Lower lobe of right lung (tissue), 2 donors: ENCODE data around the gene GABRR1. TPM values are rescaled to one million over a fixed set of nuclear protein-coding genes. Genes with fewer than 3 reads are reported as not detected.

Experiments
- ATAC-seq, 2 donors: fragments of 200-7000 bp; cut with Tn5 transposase; one replicate each; pipeline ENCODE4 v1.9.1; 2020 to 2022; ENCODE audit warnings: mild to moderate bottlenecking in 2 of 2, moderate library complexity in 2 of 2
- DNase-seq: peaks from one replicate; pipeline ENCODE4 v3.0.0-alpha.2; 2020
- H3K27ac ChIP-seq: fragments of 200-600 bp; one replicate; pipeline ENCODE4 v1.8.0; 2022
- H3K27me3 ChIP-seq: fragments of 200-600 bp; one replicate; pipeline ENCODE4 v1.8.0; 2022; ENCODE audit warnings: low read depth
- H3K36me3 ChIP-seq: fragments of 200-600 bp; one replicate; pipeline ENCODE4 v1.8.0; 2022; ENCODE audit warnings: mild to moderate bottlenecking
- H3K4me1 ChIP-seq: fragments of 200-600 bp; one replicate; pipeline ENCODE4 v1.8.0; 2022
- H3K4me3 ChIP-seq: fragments of 200-600 bp; one replicate; pipeline ENCODE4 v1.8.0; 2022; ENCODE audit warnings: mild to moderate bottlenecking
- H3K9me3 ChIP-seq: fragments of 200-600 bp; one replicate; pipeline ENCODE4 v1.8.0; 2022
- intact Hi-C: fragments of 100-400 bp; cut with DNase I; formaldehyde crosslinking; loops from one replicate; pipeline ENCODE4 v1.11.0; 2022
- total RNA-seq: library from RNA; stranded (reverse); fragmentation: NEBNext Ultra II Directional; extraction: Animal tissue kit (Norgen Biotek cat#: 25700); gene quantifications from one replicate; pipeline ENCODE4 v1.2.1, GENCODE V29; 2021
- TF ChIP-seq, protein P1 (sequence below): fragments of 200-600 bp; IDR thresholded peaks from one replicate; pipeline ENCODE4 v1.8.0; 2022; ENCODE audit warnings: antibody characterized with exemption, mild to moderate bottlenecking
- donor health status: DM: no; HTN: yes; CAD: no; lungs with severe emphysema.

Gene GABRR1
- total RNA-seq, 1 donor from 2014 or later = not detected

DNA sequence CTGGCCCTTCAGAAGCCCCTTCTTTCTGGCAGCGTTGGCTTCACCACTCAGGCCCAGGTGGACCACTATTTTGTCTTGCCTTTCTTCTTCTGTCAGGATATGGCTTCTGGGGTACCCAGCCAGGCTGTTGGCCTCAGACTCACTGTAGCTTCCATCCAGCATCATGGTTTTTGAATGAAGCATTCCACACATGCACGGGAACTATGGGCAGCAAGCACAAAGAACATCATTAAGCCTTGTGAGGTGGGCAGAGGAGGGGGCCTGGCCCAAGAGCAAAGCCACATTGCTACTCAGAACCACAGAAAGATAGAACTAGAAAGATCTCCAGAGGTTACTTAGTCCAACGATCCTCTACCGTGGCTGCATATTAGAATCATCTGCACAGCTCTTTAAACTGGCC is 40.6 kb upstream of the GABRR1 start:
- TF ChIP-seq, protein P1, sequence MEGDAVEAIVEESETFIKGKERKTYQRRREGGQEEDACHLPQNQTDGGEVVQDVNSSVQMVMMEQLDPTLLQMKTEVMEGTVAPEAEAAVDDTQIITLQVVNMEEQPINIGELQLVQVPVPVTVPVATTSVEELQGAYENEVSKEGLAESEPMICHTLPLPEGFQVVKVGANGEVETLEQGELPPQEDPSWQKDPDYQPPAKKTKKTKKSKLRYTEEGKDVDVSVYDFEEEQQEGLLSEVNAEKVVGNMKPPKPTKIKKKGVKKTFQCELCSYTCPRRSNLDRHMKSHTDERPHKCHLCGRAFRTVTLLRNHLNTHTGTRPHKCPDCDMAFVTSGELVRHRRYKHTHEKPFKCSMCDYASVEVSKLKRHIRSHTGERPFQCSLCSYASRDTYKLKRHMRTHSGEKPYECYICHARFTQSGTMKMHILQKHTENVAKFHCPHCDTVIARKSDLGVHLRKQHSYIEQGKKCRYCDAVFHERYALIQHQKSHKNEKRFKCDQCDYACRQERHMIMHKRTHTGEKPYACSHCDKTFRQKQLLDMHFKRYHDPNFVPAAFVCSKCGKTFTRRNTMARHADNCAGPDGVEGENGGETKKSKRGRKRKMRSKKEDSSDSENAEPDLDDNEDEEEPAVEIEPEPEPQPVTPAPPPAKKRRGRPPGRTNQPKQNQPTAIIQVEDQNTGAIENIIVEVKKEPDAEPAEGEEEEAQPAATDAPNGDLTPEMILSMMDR = no peak
- intact Hi-C loops = no loop called here
- H3K4me1 ChIP-seq = no peaks in the 10 kb centered on the region
- no peaks in the 10 kb centered on the region for H3K36me3 ChIP-seq
- no peak overlapping the region for H3K4me3 ChIP-seq
- H3K27me3 ChIP-seq = no peaks in the 10 kb centered on the region
- ATAC-seq (no peak), DNase-seq (no peak)
- no peak overlapping the region for H3K27ac ChIP-seq
- H3K9me3 ChIP-seq = no peaks in the 10 kb centered on the region

DNA sequence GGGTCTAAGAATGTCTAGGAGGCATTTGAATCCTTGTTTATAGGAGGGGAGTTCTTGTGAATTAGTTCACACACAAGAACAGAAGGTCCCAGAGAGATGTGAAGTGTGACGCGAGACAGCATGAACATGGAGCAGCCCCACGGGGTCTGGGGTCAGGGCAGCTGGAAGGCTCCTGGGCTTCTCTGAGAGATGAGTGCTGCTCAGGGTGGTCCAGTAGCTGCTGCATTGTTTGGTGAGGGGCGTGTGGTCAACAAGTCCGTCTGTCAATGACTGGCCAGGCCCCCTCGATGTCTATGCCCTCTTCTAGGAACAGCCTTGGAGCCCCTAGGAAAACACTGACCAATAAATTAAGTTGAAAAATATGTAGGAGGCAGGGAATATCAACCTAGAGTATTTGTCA is 40.2 kb upstream of the GABRR1 start:
- no peaks in the 10 kb centered on the region for H3K36me3 ChIP-seq
- ATAC-seq (no peak), DNase-seq (no peak)
- H3K4me1 ChIP-seq = no peaks in the 10 kb centered on the region
- intact Hi-C loops = no loop called here
- no peak overlapping the region for H3K4me3 ChIP-seq
- H3K27me3 ChIP-seq = no peaks in the 10 kb centered on the region
- no peaks in the 10 kb centered on the region for H3K9me3 ChIP-seq
- H3K27ac ChIP-seq = no peak overlapping the region
- TF ChIP-seq, protein P1 = no peak

DNA sequence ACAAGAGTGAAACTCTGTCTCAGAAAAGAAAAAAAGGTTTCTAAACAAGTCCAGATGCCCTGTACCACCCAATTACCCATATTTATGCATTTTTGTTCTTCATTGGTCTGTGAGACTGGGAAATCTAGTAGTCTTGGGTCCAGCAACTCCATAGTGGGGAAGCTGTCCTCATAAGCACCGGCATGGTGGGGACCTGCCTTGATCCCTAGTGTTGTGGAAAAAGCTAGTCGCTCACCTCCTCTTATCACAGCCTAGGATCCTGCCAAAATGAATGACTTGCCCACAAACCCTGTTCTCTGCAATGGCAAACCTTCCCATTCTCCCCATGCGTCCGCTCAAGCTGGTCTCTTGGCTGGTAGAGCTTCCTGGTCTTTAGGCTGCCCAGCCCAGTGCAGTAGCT is 38.3 kb upstream of the GABRR1 start:
- Histone ChIP-seq H3K4me3 (no peak overlapping the region), H3K36me3 (no peaks in the 10 kb centered on the region), H3K27me3 (no peaks in the 10 kb centered on the region), H3K27ac (no peak overlapping the region), H3K4me1 (no peaks in the 10 kb centered on the region), H3K9me3 (no peaks in the 10 kb centered on the region)
- DNase-seq = no peak
- ATAC-seq = no peak
- intact Hi-C loops = no loop called here
- TF ChIP-seq, protein P1 = no peak

DNA sequence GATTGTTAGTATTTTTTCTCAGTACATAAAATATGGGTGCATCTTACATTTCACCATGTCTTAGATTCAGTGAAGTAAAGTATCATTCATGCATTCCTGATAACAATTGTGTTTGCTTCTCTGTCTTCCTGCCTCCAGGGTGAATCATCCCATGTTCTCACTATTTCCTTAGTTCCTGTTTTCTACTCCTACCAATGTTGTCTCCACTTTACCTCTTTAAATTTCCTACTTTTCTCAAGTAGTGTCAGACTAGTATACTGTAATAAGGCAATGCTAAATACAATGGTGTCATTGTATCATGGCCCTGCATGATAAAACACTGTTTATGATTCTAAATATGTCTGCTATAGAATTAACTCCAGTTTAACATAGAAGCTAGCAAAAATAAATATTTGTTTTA is 37.4 kb upstream of the GABRR1 start:
- ATAC-seq = no peak
- TF ChIP-seq, protein P1 = no peak
- H3K9me3 ChIP-seq = no peaks in the 10 kb centered on the region
- no peak for DNase-seq
- no peaks in the 10 kb centered on the region for H3K4me1 ChIP-seq
- no peaks in the 10 kb centered on the region for H3K27me3 ChIP-seq
- no peak overlapping the region for H3K27ac ChIP-seq
- no peaks in the 10 kb centered on the region for H3K36me3 ChIP-seq
- no peak overlapping the region for H3K4me3 ChIP-seq
- intact Hi-C loops = no loop called here

DNA sequence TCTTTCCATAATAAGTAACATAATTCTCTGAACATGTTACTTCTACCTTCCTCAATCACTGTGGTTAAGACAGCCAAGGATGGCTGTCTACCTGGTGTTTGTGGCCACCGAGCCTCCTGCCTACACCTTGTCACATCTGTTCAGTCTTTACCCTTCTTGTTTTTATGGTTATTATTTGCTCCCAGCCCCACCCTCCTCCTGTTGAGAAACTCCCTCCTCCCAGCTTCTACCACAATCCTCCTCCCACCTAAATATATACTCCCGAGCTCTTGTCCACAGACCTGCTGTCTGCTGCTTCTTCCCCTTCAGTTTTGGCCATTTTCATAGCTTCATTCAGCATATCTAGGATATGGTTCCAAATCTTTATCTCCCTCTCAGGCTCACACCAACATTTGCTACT is 35.7 kb upstream of the GABRR1 start:
- no peak overlapping the region for H3K27ac ChIP-seq
- H3K36me3 ChIP-seq = no peaks in the 10 kb centered on the region
- no peaks in the 10 kb centered on the region for H3K4me1 ChIP-seq
- no peak overlapping the region for H3K4me3 ChIP-seq
- H3K27me3 ChIP-seq = no peaks in the 10 kb centered on the region
- no peak for ATAC-seq
- intact Hi-C loops = no loop called here
- TF ChIP-seq, protein P1 = no peak
- H3K9me3 ChIP-seq = no peaks in the 10 kb centered on the region
- DNase-seq = no peak

DNA sequence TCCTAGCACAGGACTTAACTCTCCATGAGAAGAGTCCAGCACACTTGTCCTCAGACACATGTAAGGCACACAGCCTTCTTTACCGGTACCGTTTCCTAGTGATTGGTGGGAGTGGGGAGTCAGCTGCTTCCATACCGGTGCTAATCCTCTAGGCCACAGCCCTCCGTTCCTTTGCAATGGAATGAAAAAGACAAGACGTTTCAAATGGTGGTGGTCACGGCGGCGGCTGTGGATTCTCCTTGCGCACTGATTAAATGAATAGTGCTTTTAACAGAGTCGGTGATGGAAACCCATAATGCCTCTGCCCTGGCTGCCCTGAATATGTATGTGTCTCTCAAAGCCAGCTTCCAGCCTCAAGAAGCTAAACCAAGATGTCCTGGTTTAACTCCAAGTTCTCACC is 34.8 kb upstream of the GABRR1 start:
- no peaks in the 10 kb centered on the region for H3K9me3 ChIP-seq
- no peak for ATAC-seq
- intact Hi-C loops = no loop called here
- no peaks in the 10 kb centered on the region for H3K27me3 ChIP-seq
- H3K36me3 ChIP-seq = no peaks in the 10 kb centered on the region
- TF ChIP-seq, protein P1 = no peak
- DNase-seq = no peak
- no peaks in the 10 kb centered on the region for H3K4me1 ChIP-seq
- H3K27ac ChIP-seq = no peak overlapping the region
- H3K4me3 ChIP-seq = no peak overlapping the region
